ENCODE data around the gene ARHGEF28.

Gene ARHGEF28

GRCh38 chr5:73946919-73947602 lies 321.1 kb downstream of the ARHGEF28 start:
- no peak for DNase-seq (ENCODE audit: extremely low spot score, insufficient read length, low read depth)
- FAIRE-seq: no peak

DNA sequence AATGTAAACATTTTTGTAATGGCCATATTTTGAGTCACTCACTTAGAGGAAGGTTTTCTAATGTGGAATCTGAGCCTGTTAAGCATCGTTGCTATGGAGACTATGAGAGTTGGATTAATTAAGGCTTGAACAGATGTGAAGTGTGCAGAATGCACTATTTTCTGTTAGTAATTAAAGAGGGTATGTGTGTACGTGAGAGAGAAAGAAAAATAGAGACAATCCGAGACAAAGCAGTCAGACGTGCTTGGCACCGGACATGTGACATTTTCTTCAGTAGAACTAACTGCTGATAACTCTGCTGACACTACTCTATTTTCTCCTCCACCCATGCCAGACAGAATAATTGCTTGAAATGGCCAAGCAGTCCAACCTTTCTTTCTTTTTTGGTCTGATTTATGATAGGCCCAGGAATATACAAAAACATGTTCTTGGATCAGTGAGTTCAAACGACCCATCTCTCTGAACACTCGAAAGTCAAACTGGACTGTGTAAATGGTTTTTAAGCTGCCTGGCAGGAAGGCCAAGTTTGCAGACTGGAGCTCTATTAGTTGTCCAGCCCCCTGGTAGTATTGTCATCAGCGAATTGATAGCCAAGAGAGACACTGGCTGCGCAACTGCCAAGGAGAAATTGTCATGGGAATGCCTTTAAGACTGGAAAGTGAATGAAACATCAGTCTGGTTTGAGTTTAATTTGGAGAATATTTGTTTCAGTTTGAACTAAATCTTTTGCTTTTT lies 322.1 kb downstream of the ARHGEF28 start:
- DNase-seq (ENCODE audit: extremely low spot score, insufficient read length, low read depth) (no peak), FAIRE-seq (no peak)

DNA sequence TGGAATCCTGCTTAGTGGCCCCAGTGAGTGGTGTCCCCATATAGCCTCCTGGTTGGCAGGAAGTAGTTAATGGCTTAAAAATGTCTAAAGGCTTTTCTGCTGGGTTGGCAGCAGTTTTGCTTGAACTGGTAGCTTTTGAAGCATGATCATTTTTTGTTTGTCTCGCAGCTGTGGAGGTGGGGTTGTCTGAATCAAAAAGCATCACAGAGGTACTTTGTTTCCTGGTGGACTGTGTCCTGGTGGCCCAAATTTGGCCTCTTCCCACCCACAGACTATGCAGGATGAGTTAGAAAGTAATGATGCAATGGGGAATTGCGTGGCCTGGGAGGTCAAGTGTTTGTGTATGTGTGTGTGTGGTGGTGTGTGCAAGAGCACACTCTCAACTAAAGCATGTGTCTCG lies 322.7 kb downstream of the ARHGEF28 start:
- FAIRE-seq: no peak
- DNase-seq (ENCODE audit: extremely low spot score, insufficient read length, low read depth): no peak

DNA sequence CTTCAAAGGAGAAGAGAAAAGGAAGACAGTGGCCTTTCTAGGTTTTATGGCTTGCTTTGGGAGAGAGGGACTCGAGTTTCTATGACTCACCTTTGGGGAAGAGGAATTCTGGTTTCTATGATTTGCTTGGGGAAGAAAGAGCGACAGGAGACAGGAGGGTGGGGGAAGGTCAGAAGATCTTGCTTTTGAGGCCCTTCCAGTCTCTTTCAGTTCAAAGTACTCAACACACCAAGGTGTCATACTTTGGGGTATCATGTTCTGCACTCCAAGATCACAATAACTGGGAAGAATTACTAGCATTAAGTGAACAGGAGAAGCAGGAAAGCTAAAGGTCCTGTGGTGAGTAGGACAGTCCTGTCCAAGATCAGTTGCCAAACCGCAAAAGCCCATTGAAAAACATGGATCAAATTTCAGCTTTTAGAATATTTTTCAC lies 324.5 kb downstream of the ARHGEF28 start:
- no peak for FAIRE-seq
- no peak for DNase-seq (ENCODE audit: extremely low spot score, insufficient read length, low read depth)

GRCh38 chr5:73950912-73951430 lies 325.0 kb downstream of the ARHGEF28 start:
- FAIRE-seq (no peak), DNase-seq (ENCODE audit: extremely low spot score, insufficient read length, low read depth) (no peak)

DNA sequence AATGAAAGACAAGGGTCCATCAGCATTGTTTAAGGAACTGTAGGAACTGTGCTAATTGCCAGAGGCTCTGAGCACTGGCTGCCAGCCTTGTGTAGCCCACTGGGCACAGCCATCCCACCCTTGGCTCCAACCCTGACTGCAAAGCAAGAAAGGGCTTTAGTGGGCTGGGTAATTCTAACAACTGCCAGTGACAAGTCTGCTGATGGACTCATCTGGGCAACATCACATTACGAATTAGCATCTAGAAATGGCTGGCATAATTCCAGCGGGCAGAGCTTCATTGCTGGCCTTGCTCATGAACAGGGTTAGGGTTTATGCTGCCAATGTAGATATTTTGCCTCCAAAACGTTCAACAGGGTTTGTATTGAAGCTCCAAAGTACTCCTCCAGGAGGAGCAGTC lies 326.9 kb downstream of the ARHGEF28 start:
- FAIRE-seq: no peak
- DNase-seq (ENCODE audit: extremely low spot score, insufficient read length, low read depth): no peak

- DNase-seq (ENCODE audit: extremely low spot score, insufficient read length, low read depth) (no peak), FAIRE-seq (no peak)
Measured at GRCh38 chr5:73954381-73954780, 328.4 kb downstream of the ARHGEF28 start.

GRCh38 chr5:73955271-73955846 lies 329.4 kb downstream of the ARHGEF28 start:
- DNase-seq (ENCODE audit: extremely low spot score, insufficient read length, low read depth): no peak
- no peak for FAIRE-seq

- no peak for DNase-seq (ENCODE audit: extremely low spot score, insufficient read length, low read depth)
- FAIRE-seq: no peak
Measured at GRCh38 chr5:73957397-73958001, 331.5 kb downstream of the ARHGEF28 start.

GRCh38 chr5:73958037-73958436 lies 332.0 kb downstream of the ARHGEF28 start:
- FAIRE-seq: no peak
- DNase-seq (ENCODE audit: extremely low spot score, insufficient read length, low read depth): no peak

DNA sequence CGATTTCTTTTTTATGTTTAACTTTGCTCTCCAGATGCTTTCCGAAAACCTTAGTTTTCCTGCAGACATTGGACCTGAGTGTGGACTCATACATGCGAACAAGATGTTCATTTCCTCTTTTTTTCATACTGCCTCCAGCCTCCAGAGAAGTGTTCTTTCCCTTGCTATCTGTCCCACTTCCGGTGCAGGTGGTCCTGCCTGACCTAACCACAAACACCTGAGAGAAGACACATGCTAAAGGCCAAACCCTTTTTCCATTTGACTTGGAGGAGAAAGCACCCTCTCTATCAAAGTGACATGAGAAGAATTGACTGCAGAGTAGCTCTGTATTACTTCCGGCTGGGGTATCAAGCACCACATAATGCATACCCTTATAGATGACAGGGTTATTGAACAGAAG lies 334.0 kb downstream of the ARHGEF28 start:
- FAIRE-seq (no peak), DNase-seq (ENCODE audit: extremely low spot score, insufficient read length, low read depth) (no peak)

DNA sequence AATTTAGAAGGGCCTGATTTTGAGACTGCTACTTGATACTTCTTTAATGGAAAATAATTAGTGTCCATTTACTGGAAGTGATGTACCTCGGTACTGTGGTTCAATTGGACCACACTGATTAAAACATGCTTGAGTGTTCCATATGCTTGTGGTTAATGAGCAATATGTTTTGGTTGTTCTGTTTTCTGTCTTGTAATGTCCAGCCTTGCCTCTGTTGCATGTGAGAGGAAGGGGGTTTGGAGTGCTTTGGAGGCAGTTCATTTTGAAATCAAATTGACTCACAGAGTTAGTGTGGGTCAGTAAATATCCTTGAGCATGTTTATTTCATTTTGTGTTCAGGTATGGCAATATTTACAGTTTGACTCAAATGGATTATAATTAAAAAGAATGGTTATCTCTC lies 334.4 kb downstream of the ARHGEF28 start:
- FAIRE-seq (no peak), DNase-seq (ENCODE audit: extremely low spot score, insufficient read length, low read depth) (no peak)

DNA sequence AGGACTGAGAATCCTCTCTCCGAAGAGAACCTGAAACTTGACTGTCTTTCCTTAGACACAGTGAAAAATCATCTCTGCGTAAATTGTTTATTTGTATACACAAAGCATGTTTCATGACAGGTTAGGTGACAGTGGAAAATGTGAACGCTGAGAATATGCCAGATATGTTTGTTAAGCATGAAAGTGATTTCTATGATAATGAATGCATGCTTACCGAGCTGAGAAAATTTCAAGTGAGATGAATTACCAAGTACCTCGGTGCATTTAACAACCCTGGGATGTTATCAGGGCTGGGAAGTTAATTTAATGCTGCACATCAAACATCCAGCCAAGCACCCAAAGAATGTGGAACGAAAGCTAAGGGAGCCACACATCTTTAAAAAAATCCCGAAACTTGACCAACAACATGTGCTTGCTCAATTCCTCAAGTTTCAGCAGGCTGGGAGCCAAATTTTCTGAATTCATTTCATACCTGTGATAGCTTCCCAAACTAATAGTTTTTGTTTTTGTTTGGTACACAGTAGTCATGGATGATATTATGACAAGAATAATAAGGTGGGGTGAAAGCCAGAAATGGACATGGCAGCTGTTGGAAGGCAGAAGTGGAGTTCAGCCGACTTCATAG lies 336.9 kb downstream of the ARHGEF28 start:
- no peak for DNase-seq (ENCODE audit: extremely low spot score, insufficient read length, low read depth)
- FAIRE-seq: no peak

DNA sequence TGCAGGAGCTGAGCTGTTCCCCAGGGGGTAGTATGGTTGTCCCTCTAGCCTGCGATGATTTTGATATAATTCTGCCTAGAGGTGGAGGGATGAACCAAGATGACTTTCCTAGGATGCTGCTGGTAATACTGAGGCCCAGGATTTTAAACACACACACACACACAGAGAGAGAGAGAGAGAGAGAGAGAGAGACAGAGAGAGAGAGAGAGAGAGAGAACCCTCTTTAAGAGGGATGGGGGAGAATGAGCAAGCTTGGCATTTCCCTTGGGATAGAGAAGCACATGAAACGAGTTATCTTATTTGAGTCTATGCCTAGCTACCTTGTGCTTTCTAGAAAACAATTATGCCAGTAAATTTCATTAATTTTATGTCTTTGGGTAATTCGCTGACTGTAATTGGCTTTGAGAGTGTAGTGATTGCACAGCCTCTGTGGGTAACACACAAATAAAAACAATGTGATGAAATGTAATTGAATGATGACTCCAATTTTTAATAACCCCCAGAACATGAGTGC lies 338.4 kb downstream of the ARHGEF28 start:
- no peak for FAIRE-seq

DNA sequence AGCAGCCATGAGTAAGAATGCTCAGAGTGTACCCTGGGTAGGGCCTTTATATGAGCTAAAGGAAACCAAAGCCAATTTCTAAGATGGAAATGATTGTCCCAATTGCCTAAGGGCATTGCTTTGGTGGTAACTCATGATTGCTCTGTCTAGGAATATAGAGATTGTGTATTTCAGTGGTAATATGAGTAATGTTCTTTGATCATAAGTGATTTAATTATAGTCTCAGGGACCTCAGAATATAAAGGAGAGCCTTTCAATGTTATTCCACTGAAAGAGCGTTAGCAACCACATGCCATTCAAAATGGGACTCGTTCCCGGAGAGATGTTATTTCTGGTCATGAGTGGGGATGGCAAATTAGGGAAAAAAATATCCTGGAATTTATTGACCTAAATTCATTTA lies 340.5 kb downstream of the ARHGEF28 start:
- no peak for FAIRE-seq

More for the DNA sequence above, 338.4 kb downstream of the ARHGEF28 start:
- no peak for DNase-seq (ENCODE audit: extremely low spot score, insufficient read length, low read depth)

DNA sequence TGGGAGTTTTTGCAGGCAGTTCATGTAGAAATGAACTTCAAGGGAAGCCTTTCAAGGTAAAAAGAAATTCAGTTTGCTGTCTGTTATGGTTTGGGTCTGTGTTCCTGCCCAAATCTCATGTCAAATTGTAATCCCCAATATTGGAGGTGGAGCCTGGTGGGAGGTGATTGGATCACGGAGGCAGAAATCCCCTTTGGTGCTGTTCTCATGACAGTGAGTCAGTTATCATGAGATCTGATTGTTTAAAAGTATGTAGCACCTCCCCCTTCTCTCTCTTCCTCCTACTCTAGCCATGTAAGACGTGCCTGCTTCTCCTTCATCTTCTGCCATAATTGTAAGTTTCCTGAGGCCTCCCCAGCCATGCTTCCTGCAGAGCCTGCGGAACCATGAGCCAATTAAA lies 341.4 kb downstream of the ARHGEF28 start:
- no peak for FAIRE-seq

More for the DNA sequence above, 340.5 kb downstream of the ARHGEF28 start:
- DNase-seq (ENCODE audit: extremely low spot score, insufficient read length, low read depth): no peak

DNA sequence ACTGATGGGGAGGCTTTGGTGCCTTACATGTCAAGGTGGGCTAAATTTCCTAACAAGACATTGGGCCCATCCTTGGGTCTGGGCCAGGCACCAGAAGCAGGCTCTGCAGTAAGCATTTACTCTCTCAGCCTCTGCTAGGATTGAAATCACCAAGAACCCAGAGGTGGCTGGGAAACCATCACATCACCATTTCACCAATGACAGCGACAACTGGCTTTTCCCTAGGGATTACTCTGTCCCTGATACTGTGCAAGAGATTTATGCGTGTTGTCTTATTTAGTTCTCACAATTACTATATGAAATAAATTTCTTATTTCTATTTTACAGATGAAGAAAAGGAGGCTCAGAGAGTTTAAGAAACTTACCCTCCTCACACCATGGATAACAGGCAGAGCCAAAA lies 342.2 kb downstream of the ARHGEF28 start:
- no peak for FAIRE-seq

More for the DNA sequence above, 341.4 kb downstream of the ARHGEF28 start:
- DNase-seq (ENCODE audit: extremely low spot score, insufficient read length, low read depth): no peak

GRCh38 chr5:73968729-73969128 lies 342.7 kb downstream of the ARHGEF28 start:
- FAIRE-seq: no peak
- no peak for DNase-seq (ENCODE audit: extremely low spot score, insufficient read length, low read depth)

More for the DNA sequence above, 342.2 kb downstream of the ARHGEF28 start:
- DNase-seq (ENCODE audit: extremely low spot score, insufficient read length, low read depth): no peak

GRCh38 chr5:73969195-73970036 lies 343.4 kb downstream of the ARHGEF28 start:
- FAIRE-seq (no peak), DNase-seq (ENCODE audit: extremely low spot score, insufficient read length, low read depth) (no peak)

All from GM18507 (cell line).